K562 (cell line): ENCODE measurements around the gene SMIM21.

Experiments
- EP300 ChIP-seq: IDR thresholded peaks from 2 replicates; pipeline ENCODE4 v1.6.1; 2012; ENCODE audit warnings: low read length, improper control_type of control experiment
- FOXP1 ChIP-seq: sonication (generic); formaldehyde crosslinking; IDR thresholded peaks from 2 replicates; pipeline ENCODE4 v1.8.0; 2022; ENCODE audit warnings: mild to moderate bottlenecking, missing genetic modification reagents
- PHTF2 ChIP-seq: fragments of 250-450 bp; sonication (Bioruptor Pico); IDR thresholded peaks from 2 replicates; pipeline ENCODE4 v1.5.0; 2021; ENCODE audit warnings: mild to moderate bottlenecking
- POLR2AphosphoS2 ChIP-seq: IDR thresholded peaks from 2 replicates; pipeline ENCODE4 v1.6.1; 2012; ENCODE audit warnings: low read length, improper control_type of control experiment
- TF ChIP-seq, protein P1 (sequence below), 2 experiments: fragments of 450-650 bp; formaldehyde crosslinking in 1 of 2; IDR thresholded peaks; 2 replicates each; pipeline versions ENCODE4 v1.4.0 to v1.6.1; 2014 to 2020; ENCODE audit warnings: mild to moderate bottlenecking in 2 of 2, borderline replicate concordance in 1 of 2, low read depth in 1 of 2
- TF ChIP-seq, protein P2 (sequence below), 3 experiments: IDR thresholded peaks in 2 of 3; conservative IDR thresholded peaks in 1 of 3; 2 replicates each; pipeline ENCODE4 v1.5.1; 2011 to 2012; ENCODE audit warnings: low read length in 3 of 3, mild to moderate bottlenecking in 3 of 3, control low read depth in 2 of 3, improper control_type of control experiment in 1 of 3, inconsistent platforms in 1 of 3, low read depth in 1 of 3, mixed read lengths in 1 of 3, moderate library complexity in 1 of 3; ENCODE audit not compliant: insufficient read depth in 2 of 3

DNA sequence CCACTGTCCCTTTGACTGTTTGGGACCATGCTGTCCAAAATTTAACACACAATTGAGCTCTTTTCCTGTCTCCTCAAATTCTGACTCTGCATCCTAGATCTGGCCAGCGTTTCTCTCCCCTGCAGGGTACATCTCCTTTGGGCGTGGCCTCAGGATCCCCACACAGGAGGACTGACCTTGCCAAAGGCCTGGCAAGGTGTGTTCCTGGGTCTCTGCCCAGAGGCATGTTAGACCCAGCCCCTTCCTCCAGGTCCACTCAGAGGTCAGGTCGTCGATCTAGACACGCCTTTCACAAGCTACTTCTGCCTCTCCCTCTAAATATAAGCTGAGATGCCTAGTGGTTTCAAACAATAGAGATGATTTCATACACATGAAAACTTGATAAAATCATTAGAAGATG lies 45.4 kb upstream of the SMIM21 start:
- no peak for TF ChIP-seq PHTF2
- TF ChIP-seq POLR2AphosphoS2: no peak
- no peak for TF ChIP-seq EP300
- TF ChIP-seq, protein P1, sequence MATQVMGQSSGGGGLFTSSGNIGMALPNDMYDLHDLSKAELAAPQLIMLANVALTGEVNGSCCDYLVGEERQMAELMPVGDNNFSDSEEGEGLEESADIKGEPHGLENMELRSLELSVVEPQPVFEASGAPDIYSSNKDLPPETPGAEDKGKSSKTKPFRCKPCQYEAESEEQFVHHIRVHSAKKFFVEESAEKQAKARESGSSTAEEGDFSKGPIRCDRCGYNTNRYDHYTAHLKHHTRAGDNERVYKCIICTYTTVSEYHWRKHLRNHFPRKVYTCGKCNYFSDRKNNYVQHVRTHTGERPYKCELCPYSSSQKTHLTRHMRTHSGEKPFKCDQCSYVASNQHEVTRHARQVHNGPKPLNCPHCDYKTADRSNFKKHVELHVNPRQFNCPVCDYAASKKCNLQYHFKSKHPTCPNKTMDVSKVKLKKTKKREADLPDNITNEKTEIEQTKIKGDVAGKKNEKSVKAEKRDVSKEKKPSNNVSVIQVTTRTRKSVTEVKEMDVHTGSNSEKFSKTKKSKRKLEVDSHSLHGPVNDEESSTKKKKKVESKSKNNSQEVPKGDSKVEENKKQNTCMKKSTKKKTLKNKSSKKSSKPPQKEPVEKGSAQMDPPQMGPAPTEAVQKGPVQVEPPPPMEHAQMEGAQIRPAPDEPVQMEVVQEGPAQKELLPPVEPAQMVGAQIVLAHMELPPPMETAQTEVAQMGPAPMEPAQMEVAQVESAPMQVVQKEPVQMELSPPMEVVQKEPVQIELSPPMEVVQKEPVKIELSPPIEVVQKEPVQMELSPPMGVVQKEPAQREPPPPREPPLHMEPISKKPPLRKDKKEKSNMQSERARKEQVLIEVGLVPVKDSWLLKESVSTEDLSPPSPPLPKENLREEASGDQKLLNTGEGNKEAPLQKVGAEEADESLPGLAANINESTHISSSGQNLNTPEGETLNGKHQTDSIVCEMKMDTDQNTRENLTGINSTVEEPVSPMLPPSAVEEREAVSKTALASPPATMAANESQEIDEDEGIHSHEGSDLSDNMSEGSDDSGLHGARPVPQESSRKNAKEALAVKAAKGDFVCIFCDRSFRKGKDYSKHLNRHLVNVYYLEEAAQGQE (IDR thresholded peaks at IDR 0.05; ENCODE audit: borderline replicate concordance): no peak
- TF ChIP-seq, protein P1 (CRISPR knock-in tag; IDR thresholded peaks at IDR 0.05; ENCODE audit: low read depth): no peak
- TF ChIP-seq, protein P2, sequence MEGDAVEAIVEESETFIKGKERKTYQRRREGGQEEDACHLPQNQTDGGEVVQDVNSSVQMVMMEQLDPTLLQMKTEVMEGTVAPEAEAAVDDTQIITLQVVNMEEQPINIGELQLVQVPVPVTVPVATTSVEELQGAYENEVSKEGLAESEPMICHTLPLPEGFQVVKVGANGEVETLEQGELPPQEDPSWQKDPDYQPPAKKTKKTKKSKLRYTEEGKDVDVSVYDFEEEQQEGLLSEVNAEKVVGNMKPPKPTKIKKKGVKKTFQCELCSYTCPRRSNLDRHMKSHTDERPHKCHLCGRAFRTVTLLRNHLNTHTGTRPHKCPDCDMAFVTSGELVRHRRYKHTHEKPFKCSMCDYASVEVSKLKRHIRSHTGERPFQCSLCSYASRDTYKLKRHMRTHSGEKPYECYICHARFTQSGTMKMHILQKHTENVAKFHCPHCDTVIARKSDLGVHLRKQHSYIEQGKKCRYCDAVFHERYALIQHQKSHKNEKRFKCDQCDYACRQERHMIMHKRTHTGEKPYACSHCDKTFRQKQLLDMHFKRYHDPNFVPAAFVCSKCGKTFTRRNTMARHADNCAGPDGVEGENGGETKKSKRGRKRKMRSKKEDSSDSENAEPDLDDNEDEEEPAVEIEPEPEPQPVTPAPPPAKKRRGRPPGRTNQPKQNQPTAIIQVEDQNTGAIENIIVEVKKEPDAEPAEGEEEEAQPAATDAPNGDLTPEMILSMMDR (IDR thresholded peaks at IDR 0.05 in 2 of 3, conservative IDR thresholded peaks at IDR 0.05 in 1 of 3; ENCODE audit: insufficient read depth in 2 of 3, low read depth in 1 of 3, low read length in 3 of 3): no peak
- TF ChIP-seq FOXP1: no peak
